ENCODE results near the gene S100A2.

The S100A2 gene

GRCh38 chr1:153546371-153546770 lies 19.3 kb downstream of the S100A2 start:
- peak overlapping the region; percentile 40 for H2AFZ ChIP-seq (ENCODE audit: insufficient read depth, low read length, poor library complexity)
- H4K91ac ChIP-seq (ENCODE audit: low read depth, low read length), result peak overlapping the region; percentile 100
- no peak overlapping the region for H3K4me3 ChIP-seq (ENCODE audit: low read depth, low read length)
- H3K27ac ChIP-seq (ENCODE audit: low read depth, low read length), result peak overlapping the region; percentile 66
- H3K18ac ChIP-seq (ENCODE audit: low read length), result peak overlapping the region; percentile 64
- peak overlapping the region; percentile 89 for H2BK12ac ChIP-seq (ENCODE audit: low read length)
- no peak overlapping the region for H3K23ac ChIP-seq (ENCODE audit: low read length)
- H4K8ac ChIP-seq (ENCODE audit: low read depth, low read length), result peak overlapping the region; percentile 60
- no CpG with 5 or more reads among the region's 8 CpGs for WGBS (ENCODE audit: extremely low coverage, insufficient coverage, insufficient read length)
- peaks cover 18% of the 10 kb centered on the region for H3K79me2 ChIP-seq (ENCODE audit: control insufficient read depth, insufficient read depth, low read length, poor library complexity)
- H3K36me3 ChIP-seq (ENCODE audit: control insufficient read depth in 1 of 2, insufficient read depth in 2 of 2, low read length in 2 of 2), result peaks cover 2 to 3% of the 10 kb centered on the region in 2 experiments
- H2AK5ac ChIP-seq (ENCODE audit: low read length), result peak overlapping the region; percentile 94
- H4K12ac ChIP-seq (ENCODE audit: low read depth, low read length), result no peak overlapping the region
- H3K9me3 ChIP-seq (ENCODE audit: insufficient read depth, low read depth, low read length), result no peaks in the 10 kb centered on the region
- no peak overlapping the region for H3K4me2 ChIP-seq (ENCODE audit: low read length)
- no peaks in the 10 kb centered on the region for H3K27me3 ChIP-seq (ENCODE audit: insufficient read depth, low read length)
- H3K14ac ChIP-seq (ENCODE audit: low read length), result peak overlapping the region; percentile 76
- no peak for DNase-seq
- H3K79me1 ChIP-seq (ENCODE audit: low read length), result peaks cover 71% of the 10 kb centered on the region
- peaks cover 61 to 69% of the 10 kb centered on the region in 2 experiments for H3K4me1 ChIP-seq (ENCODE audit: control insufficient read depth in 1 of 2, insufficient read depth in 2 of 2, low read length in 2 of 2)
- H3K4ac ChIP-seq (ENCODE audit: low read depth, low read length), result peak overlapping the region; percentile 69
- H2BK120ac ChIP-seq (ENCODE audit: insufficient read depth, low read length, poor library complexity), result peak overlapping the region; percentile 85
- no peak overlapping the region for H3K9ac ChIP-seq (ENCODE audit: low read length)
- peak overlapping the region; percentile 54 for H2BK5ac ChIP-seq (ENCODE audit: low read depth, low read length, poor library complexity)

DNA sequence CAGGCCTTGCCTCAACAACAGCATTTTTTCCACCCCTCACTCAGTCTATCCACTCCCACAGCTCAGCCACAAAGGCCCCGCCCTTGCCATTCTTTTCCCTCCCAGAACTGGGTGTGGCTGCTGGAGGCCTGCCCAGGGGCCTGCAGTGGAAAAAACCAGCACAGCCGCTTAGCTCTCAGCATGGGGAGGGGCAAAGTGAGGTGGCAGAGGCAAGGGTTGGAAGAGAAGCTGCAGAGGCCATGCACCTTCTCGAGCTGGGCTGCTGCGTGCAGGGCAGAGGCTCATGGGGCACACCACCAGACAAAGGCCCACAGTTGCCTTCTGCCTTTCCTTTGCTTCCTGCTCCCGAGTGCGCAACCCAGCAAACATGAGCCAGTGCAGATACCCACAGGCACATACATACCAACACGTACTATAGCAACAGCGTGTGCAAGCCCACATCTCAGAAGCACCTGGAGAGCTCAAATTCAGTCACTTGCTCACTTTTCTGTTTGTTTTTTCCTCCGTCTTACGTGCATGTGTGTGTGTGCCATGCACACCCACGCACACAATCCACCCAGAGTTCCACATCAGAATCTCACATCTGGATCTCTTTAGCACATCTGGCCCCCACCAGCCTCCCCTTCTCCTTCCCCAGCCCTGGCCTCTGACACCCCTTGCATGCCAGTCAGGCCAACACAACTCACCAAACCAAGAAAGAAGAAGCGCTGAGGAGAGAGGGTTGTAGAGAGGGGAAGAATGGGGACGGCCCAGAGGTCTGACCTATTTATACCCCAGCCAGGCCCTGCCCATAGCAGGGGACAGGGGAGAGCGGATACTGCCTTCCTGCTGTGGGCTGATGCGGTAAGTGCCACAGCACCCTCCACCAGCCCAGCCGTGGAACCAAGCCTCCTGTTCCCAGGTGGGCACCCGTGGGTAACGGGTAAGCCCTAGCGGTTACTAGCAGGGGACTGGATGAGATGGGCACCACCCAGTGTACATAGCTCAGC lies 20.3 kb downstream of the S100A2 start, which contains the start of gene S100A4:
Gene S100A4, minus strand, starts transcription at position 740 of the 989 bp plus-strand sequence. CDS start 1,012 bp downstream, outside the sequence.
- peak within 1 kb of the TSS; percentile 96 for H2AK5ac ChIP-seq (ENCODE audit: low read length)
- H4K12ac ChIP-seq (ENCODE audit: low read depth, low read length), result peak within 1 kb of the TSS; percentile 78
- peak within 1 kb of the TSS; percentile 84 for H4K8ac ChIP-seq (ENCODE audit: low read depth, low read length)
- peak within 1 kb of the TSS; percentile 85 for H2BK5ac ChIP-seq (ENCODE audit: low read depth, low read length, poor library complexity)
- H3K4ac ChIP-seq (ENCODE audit: low read depth, low read length), result peak within 1 kb of the TSS; percentile 73
- H3K18ac ChIP-seq (ENCODE audit: low read length), result peak within 1 kb of the TSS; percentile 95
- whole genome bisulfite sequencing (ENCODE audit: extremely low coverage, insufficient coverage, insufficient read length), result no CpG with 5 or more reads among the region's 19 CpGs
- peak; percentile 92 to 93 for DNase-seq
- H2BK120ac ChIP-seq (ENCODE audit: insufficient read depth, low read length, poor library complexity), result peak within 1 kb of the TSS; percentile 88
- peak within 1 kb of the TSS; percentile 96 for H2BK12ac ChIP-seq (ENCODE audit: low read length)
- peaks cover 15% of the 10 kb centered on the region for H3K79me2 ChIP-seq (ENCODE audit: control insufficient read depth, insufficient read depth, low read length, poor library complexity)
- no peak within 1 kb of the TSS for H3K23ac ChIP-seq (ENCODE audit: low read length)
- H3K14ac ChIP-seq (ENCODE audit: low read length), result peak within 1 kb of the TSS; percentile 92
- peak within 1 kb of the TSS; percentile 48 for H3K4me2 ChIP-seq (ENCODE audit: low read length)
- peak within 1 kb of the TSS; percentile 65 for H3K9ac ChIP-seq (ENCODE audit: low read length)
- peaks cover 2 to 3% of the 10 kb centered on the region in 2 experiments for H3K36me3 ChIP-seq (ENCODE audit: control insufficient read depth in 1 of 2, insufficient read depth in 2 of 2, low read length in 2 of 2)
- no peaks in the 10 kb centered on the region for H3K9me3 ChIP-seq (ENCODE audit: insufficient read depth, low read depth, low read length)
- peaks cover 63% of the 10 kb centered on the region for H3K79me1 ChIP-seq (ENCODE audit: low read length)
- peaks cover 56 to 64% of the 10 kb centered on the region in 2 experiments for H3K4me1 ChIP-seq (ENCODE audit: control insufficient read depth in 1 of 2, insufficient read depth in 2 of 2, low read length in 2 of 2)
- H3K27me3 ChIP-seq (ENCODE audit: insufficient read depth, low read length), result no peaks in the 10 kb centered on the region
- peak within 1 kb of the TSS; percentile 53 for H2AFZ ChIP-seq (ENCODE audit: insufficient read depth, low read length, poor library complexity)
- H3K4me3 ChIP-seq (ENCODE audit: low read depth, low read length), result no peak within 1 kb of the TSS
- H4K91ac ChIP-seq (ENCODE audit: low read depth, low read length), result peak within 1 kb of the TSS; percentile 100
- H3K27ac ChIP-seq (ENCODE audit: low read depth, low read length), result peak within 1 kb of the TSS; percentile 89

GRCh38 chr1:153544453-153545066 lies 21.1 kb downstream of the S100A2 start:
- Histone ChIP-seq H3K18ac (ENCODE audit: low read length) (peak overlapping the region; percentile 83), H3K9ac (ENCODE audit: low read length) (peak overlapping the region; percentile 65), H2BK12ac (ENCODE audit: low read length) (peak overlapping the region; percentile 78), H3K9me3 (ENCODE audit: insufficient read depth, low read depth, low read length) (no peaks in the 10 kb centered on the region), H3K27ac (ENCODE audit: low read depth, low read length) (peak overlapping the region; percentile 89), H4K91ac (ENCODE audit: low read depth, low read length) (peak overlapping the region; percentile 92), H3K4ac (ENCODE audit: low read depth, low read length) (peak overlapping the region; percentile 73), H3K4me1 (ENCODE audit: control insufficient read depth in 1 of 2, insufficient read depth in 2 of 2, low read length in 2 of 2) (peaks cover 48 to 56% of the 10 kb centered on the region in 2 experiments), H3K4me2 (ENCODE audit: low read length) (peak overlapping the region; percentile 48), H3K36me3 (ENCODE audit: control insufficient read depth in 1 of 2, insufficient read depth in 2 of 2, low read length in 2 of 2) (peaks cover 2 to 3% of the 10 kb centered on the region in 2 experiments), H3K23ac (ENCODE audit: low read length) (no peak overlapping the region), H2BK5ac (ENCODE audit: low read depth, low read length, poor library complexity) (peak overlapping the region; percentile 82), H2AFZ (ENCODE audit: insufficient read depth, low read length, poor library complexity) (peak overlapping the region; percentile 47), H2BK120ac (ENCODE audit: insufficient read depth, low read length, poor library complexity) (peak overlapping the region; percentile 88), H3K27me3 (ENCODE audit: insufficient read depth, low read length) (no peaks in the 10 kb centered on the region), H2AK5ac (ENCODE audit: low read length) (peak overlapping the region; percentile 85), H4K12ac (ENCODE audit: low read depth, low read length) (peak overlapping the region; percentile 78), H3K79me2 (ENCODE audit: control insufficient read depth, insufficient read depth, low read length, poor library complexity) (peaks cover 11% of the 10 kb centered on the region), H3K14ac (ENCODE audit: low read length) (peak overlapping the region; percentile 92), H3K79me1 (ENCODE audit: low read length) (peaks cover 58% of the 10 kb centered on the region), H3K4me3 (ENCODE audit: low read depth, low read length) (no peak overlapping the region), H4K8ac (ENCODE audit: low read depth, low read length) (peak overlapping the region; percentile 84)
- no CpG with 5 or more reads among the region's 10 CpGs for WGBS (ENCODE audit: extremely low coverage, insufficient coverage, insufficient read length)
- no peak for DNase-seq

DNA sequence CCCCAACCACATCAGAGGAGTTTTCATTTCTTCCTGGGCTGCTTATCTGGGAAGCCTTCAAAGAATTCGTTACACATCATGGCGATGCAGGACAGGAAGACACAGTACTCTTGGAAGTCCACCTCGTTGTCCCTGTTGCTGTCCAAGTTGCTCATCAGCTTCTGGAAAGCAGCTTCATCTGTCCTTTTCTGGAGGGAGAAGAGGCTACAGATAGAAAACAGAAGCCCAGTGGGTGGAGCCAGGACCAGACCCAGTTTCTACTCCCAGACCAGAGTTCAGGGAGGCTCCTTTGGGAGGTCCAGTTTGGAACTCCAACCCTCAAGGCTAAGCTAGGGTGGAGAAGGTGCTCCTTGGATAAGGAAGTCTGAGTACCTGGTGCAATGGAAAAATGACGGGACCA lies 21.9 kb downstream of the S100A2 start:
- H2BK12ac ChIP-seq (ENCODE audit: low read length), result peak overlapping the region; percentile 10
- H3K4ac ChIP-seq (ENCODE audit: low read depth, low read length), result peak overlapping the region; percentile 3
- no peak overlapping the region for H3K4me2 ChIP-seq (ENCODE audit: low read length)
- H3K23ac ChIP-seq (ENCODE audit: low read length), result no peak overlapping the region
- no peak overlapping the region for H3K27ac ChIP-seq (ENCODE audit: low read depth, low read length)
- H2AK5ac ChIP-seq (ENCODE audit: low read length), result no peak overlapping the region
- peak overlapping the region; percentile 41 for H4K91ac ChIP-seq (ENCODE audit: low read depth, low read length)
- H3K9me3 ChIP-seq (ENCODE audit: insufficient read depth, low read depth, low read length), result no peaks in the 10 kb centered on the region
- peaks cover 40 to 50% of the 10 kb centered on the region in 2 experiments for H3K4me1 ChIP-seq (ENCODE audit: control insufficient read depth in 1 of 2, insufficient read depth in 2 of 2, low read length in 2 of 2)
- peaks cover 50% of the 10 kb centered on the region for H3K79me1 ChIP-seq (ENCODE audit: low read length)
- H4K8ac ChIP-seq (ENCODE audit: low read depth, low read length), result no peak overlapping the region
- H3K4me3 ChIP-seq (ENCODE audit: low read depth, low read length), result no peak overlapping the region
- no peak overlapping the region for H2BK120ac ChIP-seq (ENCODE audit: insufficient read depth, low read length, poor library complexity)
- H2AFZ ChIP-seq (ENCODE audit: insufficient read depth, low read length, poor library complexity), result no peak overlapping the region
- H3K14ac ChIP-seq (ENCODE audit: low read length), result peak overlapping the region; percentile 15
- no peak overlapping the region for H3K18ac ChIP-seq (ENCODE audit: low read length)
- DNase-seq, result no peak
- H3K79me2 ChIP-seq (ENCODE audit: control insufficient read depth, insufficient read depth, low read length, poor library complexity), result peaks cover 6% of the 10 kb centered on the region
- H3K36me3 ChIP-seq (ENCODE audit: control insufficient read depth in 1 of 2, insufficient read depth in 2 of 2, low read length in 2 of 2), result peaks cover 2 to 3% of the 10 kb centered on the region in 2 experiments
- H3K9ac ChIP-seq (ENCODE audit: low read length), result no peak overlapping the region
- H4K12ac ChIP-seq (ENCODE audit: low read depth, low read length), result no peak overlapping the region
- H2BK5ac ChIP-seq (ENCODE audit: low read depth, low read length, poor library complexity), result no peak overlapping the region
- WGBS (ENCODE audit: extremely low coverage, insufficient coverage, insufficient read length), result no CpG with 5 or more reads among the region's 4 CpGs
- no peaks in the 10 kb centered on the region for H3K27me3 ChIP-seq (ENCODE audit: insufficient read depth, low read length)
